Measurements from ENCODE around the gene AP3B1. TPM values are rescaled to one million over a fixed set of nuclear protein-coding genes. Genes with fewer than 3 reads are reported as not detected.

AP3B1 gene
- total and polyA plus RNA-seq, 12 donors = 22.0 to 59.1 (median 34.3) TPM

DNA sequence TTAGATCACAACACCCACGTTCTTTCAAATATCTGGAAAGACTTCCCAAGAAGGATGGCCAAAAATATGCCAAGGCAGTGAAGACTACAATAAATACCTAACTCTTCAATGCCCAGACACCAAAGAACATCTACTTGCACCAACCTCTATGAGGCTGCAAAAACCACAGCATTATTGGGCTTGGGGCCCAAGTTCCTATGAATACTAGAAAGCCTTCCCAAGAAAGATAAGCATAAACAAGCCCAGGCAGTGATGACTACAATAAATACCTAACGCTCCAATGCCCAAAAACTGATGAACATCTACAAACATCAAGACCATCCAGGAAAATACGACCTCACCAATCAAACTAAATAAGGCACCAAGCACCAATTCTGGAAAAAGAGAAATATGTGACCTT is 41.3 kb downstream of the AP3B1 start:
- H3K4me1 ChIP-seq (replicated peaks in 1 of 2) = no peaks in the 10 kb centered on the region
- H3K36me3 ChIP-seq (replicated peaks in 1 of 2) = no peaks in the 10 kb centered on the region
- H3K27ac ChIP-seq = no peak overlapping the region
- peaks cover 0 to 6% (median 0%) of the 10 kb centered on the region in 3 donors for H3K9me3 ChIP-seq (replicated peaks in 1 of 3)
- H3K4me3 ChIP-seq = no peak overlapping the region
- 98 to 100% (median 99%) methylated on average over 3 of the region's 3 CpGs for WGBS, 4 donors
- no peaks in the 10 kb centered on the region for H3K27me3 ChIP-seq
- intact Hi-C loops (cut with DNase I) = no loop called here
- DNase-seq = no peak
- TF ChIP-seq POLR2A (IDR thresholded peaks at IDR 0.05) = no peak
- TF ChIP-seq, protein P1, sequence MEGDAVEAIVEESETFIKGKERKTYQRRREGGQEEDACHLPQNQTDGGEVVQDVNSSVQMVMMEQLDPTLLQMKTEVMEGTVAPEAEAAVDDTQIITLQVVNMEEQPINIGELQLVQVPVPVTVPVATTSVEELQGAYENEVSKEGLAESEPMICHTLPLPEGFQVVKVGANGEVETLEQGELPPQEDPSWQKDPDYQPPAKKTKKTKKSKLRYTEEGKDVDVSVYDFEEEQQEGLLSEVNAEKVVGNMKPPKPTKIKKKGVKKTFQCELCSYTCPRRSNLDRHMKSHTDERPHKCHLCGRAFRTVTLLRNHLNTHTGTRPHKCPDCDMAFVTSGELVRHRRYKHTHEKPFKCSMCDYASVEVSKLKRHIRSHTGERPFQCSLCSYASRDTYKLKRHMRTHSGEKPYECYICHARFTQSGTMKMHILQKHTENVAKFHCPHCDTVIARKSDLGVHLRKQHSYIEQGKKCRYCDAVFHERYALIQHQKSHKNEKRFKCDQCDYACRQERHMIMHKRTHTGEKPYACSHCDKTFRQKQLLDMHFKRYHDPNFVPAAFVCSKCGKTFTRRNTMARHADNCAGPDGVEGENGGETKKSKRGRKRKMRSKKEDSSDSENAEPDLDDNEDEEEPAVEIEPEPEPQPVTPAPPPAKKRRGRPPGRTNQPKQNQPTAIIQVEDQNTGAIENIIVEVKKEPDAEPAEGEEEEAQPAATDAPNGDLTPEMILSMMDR (IDR thresholded peaks at IDR 0.05) = no peak

GRCh38 chr5:78252715-78253114 is 41.8 kb downstream of the AP3B1 start:
- TF ChIP-seq, protein P1 (IDR thresholded peaks at IDR 0.05) = no peak
- no peak for TF ChIP-seq POLR2A (IDR thresholded peaks at IDR 0.05)
- WGBS, 4 donors = 88 to 100% (median 96%) methylated on average over 3 to 5 of the region's 5 CpGs
- Histone ChIP-seq H3K4me1 (replicated peaks in 1 of 2) (no peaks in the 10 kb centered on the region), H3K27ac (no peak overlapping the region), H3K27me3 (no peaks in the 10 kb centered on the region), H3K4me3 (no peak overlapping the region), H3K9me3 (replicated peaks in 1 of 3) (peaks cover 0 to 6% (median 0%) of the 10 kb centered on the region in 3 donors), H3K36me3 (replicated peaks in 1 of 2) (no peaks in the 10 kb centered on the region)
- intact Hi-C loops (cut with DNase I) = no loop called here
- no peak for DNase-seq

GRCh38 chr5:78251663-78252284 is 42.7 kb downstream of the AP3B1 start:
- Histone ChIP-seq H3K4me1 (replicated peaks in 1 of 2) (no peaks in the 10 kb centered on the region), H3K4me3 (no peak overlapping the region), H3K27ac (no peak overlapping the region), H3K36me3 (replicated peaks in 1 of 2) (no peaks in the 10 kb centered on the region), H3K9me3 (replicated peaks in 1 of 3) (peaks cover 0 to 6% (median 0%) of the 10 kb centered on the region in 3 donors), H3K27me3 (no peaks in the 10 kb centered on the region)
- intact Hi-C loops (cut with DNase I) = no loop called here
- TF ChIP-seq POLR2A (IDR thresholded peaks at IDR 0.05) = no peak
- TF ChIP-seq, protein P1 (IDR thresholded peaks at IDR 0.05) = no peak
- WGBS, 4 donors = 93 to 97% (median 96%) methylated on average over 5 to 7 of the region's 7 CpGs
- no peak for DNase-seq

- no peaks in the 10 kb centered on the region for H3K36me3 ChIP-seq (replicated peaks in 1 of 2)
- H3K4me1 ChIP-seq (replicated peaks in 1 of 2) = no peaks in the 10 kb centered on the region
- no peak for TF ChIP-seq POLR2A (IDR thresholded peaks at IDR 0.05)
- TF ChIP-seq, protein P1 (IDR thresholded peaks at IDR 0.05) = no peak
- no peaks in the 10 kb centered on the region for H3K27me3 ChIP-seq
- H3K4me3 ChIP-seq = no peak overlapping the region
- DNase-seq = no peak
- intact Hi-C loops (cut with DNase I) = no loop called here
- WGBS, 4 donors = 92 to 95% (median 93%) methylated on average over 8 of the region's 8 CpGs
- no peaks in the 10 kb centered on the region for H3K9me3 ChIP-seq (replicated peaks in 1 of 3)
- no peak overlapping the region for H3K27ac ChIP-seq
Observed at GRCh38 chr5:78245136-78245535, 49.4 kb downstream of the AP3B1 start.
